ENCODE measurements around the gene ASTL. TPM values are rescaled to one million over a fixed set of nuclear protein-coding genes. Genes with fewer than 3 reads are reported as not detected.
A peak's percentile ranks its signal among the peaks of the same experiment; 100 is the strongest.

The ASTL gene
- total RNA-seq, 1 experiment from 2014 or later = 0.79 TPM

DNA sequence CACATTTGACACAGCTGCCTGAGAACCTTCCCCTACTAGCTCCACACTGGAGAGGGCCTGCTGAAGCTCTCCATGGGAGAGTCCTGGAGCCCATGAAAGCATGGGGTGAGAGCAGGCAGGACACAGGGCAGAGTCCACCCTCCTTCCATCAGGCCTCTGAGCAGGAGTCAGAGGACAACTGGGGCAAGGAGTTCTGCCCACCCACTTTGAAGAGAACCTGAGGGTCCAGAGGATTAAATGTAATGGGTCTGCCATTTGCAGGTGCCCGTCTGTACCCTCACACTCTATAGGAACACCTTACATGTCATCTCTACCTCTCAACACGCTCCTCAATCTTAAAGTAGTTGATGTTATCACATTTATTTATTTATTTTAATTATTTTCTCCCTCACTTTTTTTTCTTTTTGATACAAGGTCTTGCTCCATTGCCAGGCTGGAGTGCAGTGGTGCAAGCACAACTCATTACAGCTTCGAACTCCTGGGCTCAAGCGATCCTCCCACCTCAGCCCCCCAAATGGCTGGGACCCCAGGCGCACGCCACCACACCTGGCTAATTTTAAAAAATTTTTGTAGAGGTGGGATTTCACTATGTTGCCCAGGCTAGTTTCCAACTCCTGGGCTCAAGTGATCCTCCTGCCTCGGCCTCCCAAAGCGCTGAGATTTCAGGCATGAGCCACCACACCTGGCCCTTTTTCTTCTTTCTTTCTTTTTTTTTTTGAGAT, 32.1 kb downstream of the ASTL start:
- TF ChIP-seq, protein P1, sequence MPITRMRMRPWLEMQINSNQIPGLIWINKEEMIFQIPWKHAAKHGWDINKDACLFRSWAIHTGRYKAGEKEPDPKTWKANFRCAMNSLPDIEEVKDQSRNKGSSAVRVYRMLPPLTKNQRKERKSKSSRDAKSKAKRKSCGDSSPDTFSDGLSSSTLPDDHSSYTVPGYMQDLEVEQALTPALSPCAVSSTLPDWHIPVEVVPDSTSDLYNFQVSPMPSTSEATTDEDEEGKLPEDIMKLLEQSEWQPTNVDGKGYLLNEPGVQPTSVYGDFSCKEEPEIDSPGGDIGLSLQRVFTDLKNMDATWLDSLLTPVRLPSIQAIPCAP (CRISPR knock-in tag; IDR thresholded peaks at IDR 0.05) = no peak
- TF ChIP-seq, protein P2, sequence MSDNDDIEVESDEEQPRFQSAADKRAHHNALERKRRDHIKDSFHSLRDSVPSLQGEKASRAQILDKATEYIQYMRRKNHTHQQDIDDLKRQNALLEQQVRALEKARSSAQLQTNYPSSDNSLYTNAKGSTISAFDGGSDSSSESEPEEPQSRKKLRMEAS (CRISPR knock-in tag; IDR thresholded peaks at IDR 0.05) = no peak
- TF ChIP-seq, protein P3, sequence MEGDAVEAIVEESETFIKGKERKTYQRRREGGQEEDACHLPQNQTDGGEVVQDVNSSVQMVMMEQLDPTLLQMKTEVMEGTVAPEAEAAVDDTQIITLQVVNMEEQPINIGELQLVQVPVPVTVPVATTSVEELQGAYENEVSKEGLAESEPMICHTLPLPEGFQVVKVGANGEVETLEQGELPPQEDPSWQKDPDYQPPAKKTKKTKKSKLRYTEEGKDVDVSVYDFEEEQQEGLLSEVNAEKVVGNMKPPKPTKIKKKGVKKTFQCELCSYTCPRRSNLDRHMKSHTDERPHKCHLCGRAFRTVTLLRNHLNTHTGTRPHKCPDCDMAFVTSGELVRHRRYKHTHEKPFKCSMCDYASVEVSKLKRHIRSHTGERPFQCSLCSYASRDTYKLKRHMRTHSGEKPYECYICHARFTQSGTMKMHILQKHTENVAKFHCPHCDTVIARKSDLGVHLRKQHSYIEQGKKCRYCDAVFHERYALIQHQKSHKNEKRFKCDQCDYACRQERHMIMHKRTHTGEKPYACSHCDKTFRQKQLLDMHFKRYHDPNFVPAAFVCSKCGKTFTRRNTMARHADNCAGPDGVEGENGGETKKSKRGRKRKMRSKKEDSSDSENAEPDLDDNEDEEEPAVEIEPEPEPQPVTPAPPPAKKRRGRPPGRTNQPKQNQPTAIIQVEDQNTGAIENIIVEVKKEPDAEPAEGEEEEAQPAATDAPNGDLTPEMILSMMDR (IDR thresholded peaks at IDR 0.05) = no peak
- no peak for TF ChIP-seq RORB (CRISPR knock-in tag; IDR thresholded peaks at IDR 0.05)
- ChIA-PET POLR2A (no interaction called here), CTCF (no interaction called here)
- Mint-ChIP-seq H3K27me3 (ENCODE audit: low read depth) (no peaks in the 10 kb centered on the region; the same call in 1 of the 2 replicates), H3K9me3 (peaks cover 11% of the 10 kb centered on the region), H3K4me3 (no peak overlapping the region), H3K4me1 (peaks cover 26% of the 10 kb centered on the region), H3K36me3 (peaks cover 4% of the 10 kb centered on the region; the same call in 1 of the 2 replicates), H3K27ac (no peak overlapping the region)
- ATAC-seq (no peak), DNase-seq (ENCODE audit: low spot score) (no peak)

DNA sequence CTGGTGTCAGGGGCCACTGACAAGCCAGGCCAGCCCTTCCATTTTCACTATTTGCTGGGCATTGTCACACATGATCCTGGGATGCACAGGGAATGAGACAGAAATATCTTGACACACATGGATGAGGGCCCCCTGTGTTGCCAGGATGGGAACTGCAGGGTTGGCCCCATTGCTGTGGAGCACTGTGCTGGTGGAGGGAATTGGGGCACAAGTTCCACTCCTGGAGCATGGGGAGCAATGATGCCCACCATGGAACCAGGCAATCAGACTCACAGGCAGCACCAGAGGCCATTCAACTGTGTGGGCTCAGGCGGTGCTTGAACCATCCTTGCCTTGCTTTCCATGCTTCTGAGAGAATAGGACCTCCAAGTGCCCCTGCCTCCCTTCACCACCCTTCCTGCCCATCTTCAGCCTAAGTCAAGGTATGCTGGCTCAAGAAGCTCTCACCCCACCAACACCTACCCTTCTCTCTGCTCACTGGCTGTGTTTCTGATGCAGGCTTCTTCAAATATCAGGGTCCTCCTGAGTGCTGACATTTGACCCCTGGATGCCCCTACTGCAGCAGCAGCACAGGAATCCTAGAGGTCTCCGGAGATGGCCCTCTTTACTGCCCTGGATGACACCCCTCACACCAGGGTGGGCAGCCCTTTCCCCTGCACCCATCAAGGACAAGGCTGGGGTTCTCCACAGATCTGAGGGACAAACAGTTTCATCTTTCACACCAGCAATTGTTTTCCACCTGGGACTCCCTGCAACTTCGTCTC, 33.0 kb downstream of the ASTL start:
- H3K4me3 Mint-ChIP-seq = no peak overlapping the region
- no peak for ATAC-seq
- H3K9me3 Mint-ChIP-seq = peaks cover 11% of the 10 kb centered on the region
- ChIA-PET POLR2A (no interaction called here), CTCF (interaction anchor here (0.9 kb wide), 2 partner anchors 8 to 69 kb away, joined by 3 read pairs; no protein-coding TSS in a partner anchor)
- TF ChIP-seq, protein P4, sequence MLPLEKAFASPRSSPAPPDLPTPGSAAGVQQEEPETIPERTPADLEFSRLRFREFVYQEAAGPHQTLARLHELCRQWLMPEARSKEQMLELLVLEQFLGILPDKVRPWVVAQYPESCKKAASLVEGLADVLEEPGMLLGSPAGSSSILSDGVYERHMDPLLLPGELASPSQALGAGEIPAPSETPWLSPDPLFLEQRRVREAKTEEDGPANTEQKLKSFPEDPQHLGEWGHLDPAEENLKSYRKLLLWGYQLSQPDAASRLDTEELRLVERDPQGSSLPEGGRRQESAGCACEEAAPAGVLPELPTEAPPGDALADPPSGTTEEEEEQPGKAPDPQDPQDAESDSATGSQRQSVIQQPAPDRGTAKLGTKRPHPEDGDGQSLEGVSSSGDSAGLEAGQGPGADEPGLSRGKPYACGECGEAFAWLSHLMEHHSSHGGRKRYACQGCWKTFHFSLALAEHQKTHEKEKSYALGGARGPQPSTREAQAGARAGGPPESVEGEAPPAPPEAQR (CRISPR knock-in tag; IDR thresholded peaks at IDR 0.05) = no peak
- no peak for TF ChIP-seq NR1H2 (CRISPR knock-in tag; IDR thresholded peaks at IDR 0.05)
- TF ChIP-seq, protein P5, sequence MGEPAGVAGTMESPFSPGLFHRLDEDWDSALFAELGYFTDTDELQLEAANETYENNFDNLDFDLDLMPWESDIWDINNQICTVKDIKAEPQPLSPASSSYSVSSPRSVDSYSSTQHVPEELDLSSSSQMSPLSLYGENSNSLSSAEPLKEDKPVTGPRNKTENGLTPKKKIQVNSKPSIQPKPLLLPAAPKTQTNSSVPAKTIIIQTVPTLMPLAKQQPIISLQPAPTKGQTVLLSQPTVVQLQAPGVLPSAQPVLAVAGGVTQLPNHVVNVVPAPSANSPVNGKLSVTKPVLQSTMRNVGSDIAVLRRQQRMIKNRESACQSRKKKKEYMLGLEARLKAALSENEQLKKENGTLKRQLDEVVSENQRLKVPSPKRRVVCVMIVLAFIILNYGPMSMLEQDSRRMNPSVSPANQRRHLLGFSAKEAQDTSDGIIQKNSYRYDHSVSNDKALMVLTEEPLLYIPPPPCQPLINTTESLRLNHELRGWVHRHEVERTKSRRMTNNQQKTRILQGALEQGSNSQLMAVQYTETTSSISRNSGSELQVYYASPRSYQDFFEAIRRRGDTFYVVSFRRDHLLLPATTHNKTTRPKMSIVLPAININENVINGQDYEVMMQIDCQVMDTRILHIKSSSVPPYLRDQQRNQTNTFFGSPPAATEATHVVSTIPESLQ (CRISPR knock-in tag; IDR thresholded peaks at IDR 0.05) = no peak
- TF ChIP-seq, protein P6, sequence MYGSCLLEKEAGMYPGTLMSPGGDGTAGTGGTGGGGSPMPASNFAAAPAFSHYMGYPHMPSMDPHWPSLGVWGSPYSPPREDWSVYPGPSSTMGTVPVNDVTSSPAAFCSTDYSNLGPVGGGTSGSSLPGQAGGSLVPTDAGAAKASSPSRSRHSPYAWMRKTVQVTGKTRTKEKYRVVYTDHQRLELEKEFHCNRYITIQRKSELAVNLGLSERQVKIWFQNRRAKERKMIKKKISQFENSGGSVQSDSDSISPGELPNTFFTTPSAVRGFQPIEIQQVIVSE (CRISPR knock-in tag; IDR thresholded peaks at IDR 0.05; ENCODE audit: borderline replicate concordance) = no peak
- TF ChIP-seq, protein P7, sequence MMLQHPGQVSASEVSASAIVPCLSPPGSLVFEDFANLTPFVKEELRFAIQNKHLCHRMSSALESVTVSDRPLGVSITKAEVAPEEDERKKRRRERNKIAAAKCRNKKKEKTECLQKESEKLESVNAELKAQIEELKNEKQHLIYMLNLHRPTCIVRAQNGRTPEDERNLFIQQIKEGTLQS (CRISPR knock-in tag; conservative IDR thresholded peaks at IDR 0.05) = no peak
- no peak for TF ChIP-seq PRRX2 (CRISPR knock-in tag; IDR thresholded peaks at IDR 0.05)
- TF ChIP-seq, protein P8, sequence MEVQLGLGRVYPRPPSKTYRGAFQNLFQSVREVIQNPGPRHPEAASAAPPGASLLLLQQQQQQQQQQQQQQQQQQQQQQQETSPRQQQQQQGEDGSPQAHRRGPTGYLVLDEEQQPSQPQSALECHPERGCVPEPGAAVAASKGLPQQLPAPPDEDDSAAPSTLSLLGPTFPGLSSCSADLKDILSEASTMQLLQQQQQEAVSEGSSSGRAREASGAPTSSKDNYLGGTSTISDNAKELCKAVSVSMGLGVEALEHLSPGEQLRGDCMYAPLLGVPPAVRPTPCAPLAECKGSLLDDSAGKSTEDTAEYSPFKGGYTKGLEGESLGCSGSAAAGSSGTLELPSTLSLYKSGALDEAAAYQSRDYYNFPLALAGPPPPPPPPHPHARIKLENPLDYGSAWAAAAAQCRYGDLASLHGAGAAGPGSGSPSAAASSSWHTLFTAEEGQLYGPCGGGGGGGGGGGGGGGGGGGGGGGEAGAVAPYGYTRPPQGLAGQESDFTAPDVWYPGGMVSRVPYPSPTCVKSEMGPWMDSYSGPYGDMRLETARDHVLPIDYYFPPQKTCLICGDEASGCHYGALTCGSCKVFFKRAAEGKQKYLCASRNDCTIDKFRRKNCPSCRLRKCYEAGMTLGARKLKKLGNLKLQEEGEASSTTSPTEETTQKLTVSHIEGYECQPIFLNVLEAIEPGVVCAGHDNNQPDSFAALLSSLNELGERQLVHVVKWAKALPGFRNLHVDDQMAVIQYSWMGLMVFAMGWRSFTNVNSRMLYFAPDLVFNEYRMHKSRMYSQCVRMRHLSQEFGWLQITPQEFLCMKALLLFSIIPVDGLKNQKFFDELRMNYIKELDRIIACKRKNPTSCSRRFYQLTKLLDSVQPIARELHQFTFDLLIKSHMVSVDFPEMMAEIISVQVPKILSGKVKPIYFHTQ (CRISPR knock-in tag; IDR thresholded peaks at IDR 0.05) = no peak
- TF ChIP-seq, protein P9, sequence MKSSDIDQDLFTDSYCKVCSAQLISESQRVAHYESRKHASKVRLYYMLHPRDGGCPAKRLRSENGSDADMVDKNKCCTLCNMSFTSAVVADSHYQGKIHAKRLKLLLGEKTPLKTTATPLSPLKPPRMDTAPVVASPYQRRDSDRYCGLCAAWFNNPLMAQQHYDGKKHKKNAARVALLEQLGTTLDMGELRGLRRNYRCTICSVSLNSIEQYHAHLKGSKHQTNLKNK (CRISPR knock-in tag; IDR thresholded peaks at IDR 0.05) = no peak
- no peak for TF ChIP-seq ZNF671 (CRISPR knock-in tag; IDR thresholded peaks at IDR 0.05)
- TF ChIP-seq, protein P2 (CRISPR knock-in tag; IDR thresholded peaks at IDR 0.05) = no peak
- no peak for TF ChIP-seq JUN (CRISPR knock-in tag; IDR thresholded peaks at IDR 0.05)
- no peak for TF ChIP-seq GABPB1 (CRISPR knock-in tag; IDR thresholded peaks at IDR 0.05)
- TF ChIP-seq TEAD1 (CRISPR knock-in tag; IDR thresholded peaks at IDR 0.05) = no peak
- TF ChIP-seq IRF2 (CRISPR knock-in tag; IDR thresholded peaks at IDR 0.05; ENCODE audit: borderline replicate concordance, low read depth) = no peak
- TF ChIP-seq, protein P10, sequence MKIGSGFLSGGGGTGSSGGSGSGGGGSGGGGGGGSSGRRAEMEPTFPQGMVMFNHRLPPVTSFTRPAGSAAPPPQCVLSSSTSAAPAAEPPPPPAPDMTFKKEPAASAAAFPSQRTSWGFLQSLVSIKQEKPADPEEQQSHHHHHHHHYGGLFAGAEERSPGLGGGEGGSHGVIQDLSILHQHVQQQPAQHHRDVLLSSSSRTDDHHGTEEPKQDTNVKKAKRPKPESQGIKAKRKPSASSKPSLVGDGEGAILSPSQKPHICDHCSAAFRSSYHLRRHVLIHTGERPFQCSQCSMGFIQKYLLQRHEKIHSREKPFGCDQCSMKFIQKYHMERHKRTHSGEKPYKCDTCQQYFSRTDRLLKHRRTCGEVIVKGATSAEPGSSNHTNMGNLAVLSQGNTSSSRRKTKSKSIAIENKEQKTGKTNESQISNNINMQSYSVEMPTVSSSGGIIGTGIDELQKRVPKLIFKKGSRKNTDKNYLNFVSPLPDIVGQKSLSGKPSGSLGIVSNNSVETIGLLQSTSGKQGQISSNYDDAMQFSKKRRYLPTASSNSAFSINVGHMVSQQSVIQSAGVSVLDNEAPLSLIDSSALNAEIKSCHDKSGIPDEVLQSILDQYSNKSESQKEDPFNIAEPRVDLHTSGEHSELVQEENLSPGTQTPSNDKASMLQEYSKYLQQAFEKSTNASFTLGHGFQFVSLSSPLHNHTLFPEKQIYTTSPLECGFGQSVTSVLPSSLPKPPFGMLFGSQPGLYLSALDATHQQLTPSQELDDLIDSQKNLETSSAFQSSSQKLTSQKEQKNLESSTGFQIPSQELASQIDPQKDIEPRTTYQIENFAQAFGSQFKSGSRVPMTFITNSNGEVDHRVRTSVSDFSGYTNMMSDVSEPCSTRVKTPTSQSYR (CRISPR knock-in tag; IDR thresholded peaks at IDR 0.05) = no peak
- DNase-seq (ENCODE audit: low spot score) = peak; percentile 4
- H3K27ac Mint-ChIP-seq = peak overlapping the region; percentile 25; the same call in 1 of the 2 replicates
- peaks cover 29% of the 10 kb centered on the region for H3K4me1 Mint-ChIP-seq
- H3K36me3 Mint-ChIP-seq = peaks cover 4% of the 10 kb centered on the region; the same call in 1 of the 2 replicates
- no peaks in the 10 kb centered on the region; the same call in 1 of the 2 replicates for H3K27me3 Mint-ChIP-seq (ENCODE audit: low read depth)
